ENCODE data around the gene SLC2A14.
"Not testable (repeated sequence)": the region's sequence is repeated elsewhere in the genome, so short reads cannot be mapped to it uniquely, and the experiment has no call there.

SLC2A14 gene

DNA sequence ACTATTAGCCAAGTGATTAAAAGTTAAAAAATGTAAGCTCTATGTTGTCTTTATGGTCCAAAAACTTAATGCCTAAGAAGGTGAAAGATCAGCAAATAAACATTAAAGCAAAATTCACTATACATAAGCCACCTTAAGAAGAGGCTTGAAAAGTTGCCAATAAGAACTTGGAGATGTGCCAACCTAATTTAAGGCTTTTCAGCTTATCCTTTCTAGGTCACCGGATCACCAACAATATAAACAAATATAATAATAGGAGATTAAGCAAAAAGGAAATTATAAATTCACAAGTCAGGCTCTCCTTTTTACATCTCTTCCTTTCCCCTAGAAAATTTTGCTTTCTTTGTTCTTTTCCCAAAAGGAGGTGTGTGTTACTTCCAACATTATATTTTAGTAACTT is 32.4 kb upstream of the SLC2A14 start:
- DNase-seq (ENCODE audit: insufficient read length, low spot score): no peak
- no peak for FAIRE-seq
- TF ChIP-seq POU2F2 (IDR thresholded peaks at IDR 0.05; ENCODE audit: low read depth, low read length): no peak
- no peak for TF ChIP-seq POLR2AphosphoS5 (IDR thresholded peaks at IDR 0.05; ENCODE audit: low read depth, low read length)
- no peak for TF ChIP-seq POLR2A (IDR thresholded peaks at IDR 0.05; ENCODE audit: low read depth, low read length)
- no peak for TF ChIP-seq SPI1 (IDR thresholded peaks at IDR 0.05; ENCODE audit: low read depth, low read length)
- no peak for TF ChIP-seq TAF1 (IDR thresholded peaks at IDR 0.05; ENCODE audit: low read depth, low read length)
- TF ChIP-seq PAX5 (IDR thresholded peaks at IDR 0.05; ENCODE audit: insufficient read depth, low read length, severe bottlenecking): no peak

DNA sequence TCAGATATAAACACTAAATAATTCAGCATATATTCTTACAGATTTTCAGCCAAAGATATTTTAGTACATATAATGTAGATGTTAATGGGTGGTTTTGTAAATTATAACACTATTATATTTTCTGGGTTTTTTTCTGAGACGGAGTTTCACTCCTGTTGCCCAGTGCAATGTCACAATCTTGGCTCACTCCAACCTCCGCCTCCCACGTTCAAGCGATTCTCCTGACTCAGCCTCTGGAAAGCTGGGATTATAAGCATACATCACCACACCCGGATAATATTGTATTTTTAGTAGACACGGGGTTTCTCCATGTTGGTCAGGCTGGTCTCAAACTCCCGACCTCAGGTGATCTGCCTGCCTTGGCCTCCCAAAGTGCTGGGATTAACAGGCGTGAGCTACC is 29.7 kb upstream of the SLC2A14 start:
- FAIRE-seq; DNase-seq (ENCODE audit: insufficient read length, low spot score): not testable (repeated sequence)

DNA sequence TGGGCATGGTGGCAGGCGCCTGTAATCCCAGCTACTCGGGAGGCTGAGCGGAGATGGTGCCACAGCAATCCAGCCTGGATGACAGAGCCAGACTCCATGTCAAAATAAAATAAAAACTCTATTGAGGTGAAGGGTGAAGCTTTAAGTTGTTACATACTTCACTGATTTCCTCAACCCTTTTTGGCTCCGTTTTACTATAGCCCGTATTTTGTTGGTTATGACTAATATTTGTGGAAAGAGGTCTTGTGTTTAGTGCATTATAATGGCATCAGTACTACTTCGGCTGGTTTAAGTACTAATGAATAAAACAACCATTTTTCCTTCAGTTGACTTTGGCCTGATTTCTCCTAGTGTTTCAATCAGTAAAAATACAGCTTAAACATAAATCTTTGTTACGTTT is 27.0 kb upstream of the SLC2A14 start:
- FAIRE-seq (no peak), DNase-seq (ENCODE audit: insufficient read length, low spot score) (no peak)
- TF ChIP-seq POLR2A (IDR thresholded peaks at IDR 0.05; ENCODE audit: low read depth, low read length): no peak
- no peak for TF ChIP-seq PAX5 (IDR thresholded peaks at IDR 0.05; ENCODE audit: insufficient read depth, low read length, severe bottlenecking)
- TF ChIP-seq POU2F2 (IDR thresholded peaks at IDR 0.05; ENCODE audit: low read depth, low read length): no peak
- no peak for TF ChIP-seq TAF1 (IDR thresholded peaks at IDR 0.05; ENCODE audit: low read depth, low read length)

DNA sequence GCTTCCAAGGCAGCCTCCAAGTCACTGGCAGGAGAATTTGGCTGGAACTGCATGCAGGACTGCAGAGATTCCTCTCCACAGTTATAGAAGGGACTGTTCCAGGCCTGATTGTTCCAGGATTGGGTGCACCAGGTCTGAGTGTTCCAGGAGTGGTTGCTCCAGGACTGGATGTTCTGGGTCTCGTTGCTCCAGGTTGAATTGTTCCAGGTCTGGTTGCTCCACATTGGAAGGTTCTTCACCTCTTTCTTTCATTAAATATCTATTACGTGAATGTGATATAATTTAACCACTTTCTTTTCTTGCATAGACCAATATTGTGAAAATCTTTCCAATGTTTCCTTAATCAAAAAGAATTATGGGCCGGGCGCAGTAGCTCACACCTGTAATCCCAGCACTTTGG is 24.0 kb upstream of the SLC2A14 start:
- not testable (repeated sequence) for FAIRE-seq; DNase-seq (ENCODE audit: insufficient read length, low spot score)

DNA sequence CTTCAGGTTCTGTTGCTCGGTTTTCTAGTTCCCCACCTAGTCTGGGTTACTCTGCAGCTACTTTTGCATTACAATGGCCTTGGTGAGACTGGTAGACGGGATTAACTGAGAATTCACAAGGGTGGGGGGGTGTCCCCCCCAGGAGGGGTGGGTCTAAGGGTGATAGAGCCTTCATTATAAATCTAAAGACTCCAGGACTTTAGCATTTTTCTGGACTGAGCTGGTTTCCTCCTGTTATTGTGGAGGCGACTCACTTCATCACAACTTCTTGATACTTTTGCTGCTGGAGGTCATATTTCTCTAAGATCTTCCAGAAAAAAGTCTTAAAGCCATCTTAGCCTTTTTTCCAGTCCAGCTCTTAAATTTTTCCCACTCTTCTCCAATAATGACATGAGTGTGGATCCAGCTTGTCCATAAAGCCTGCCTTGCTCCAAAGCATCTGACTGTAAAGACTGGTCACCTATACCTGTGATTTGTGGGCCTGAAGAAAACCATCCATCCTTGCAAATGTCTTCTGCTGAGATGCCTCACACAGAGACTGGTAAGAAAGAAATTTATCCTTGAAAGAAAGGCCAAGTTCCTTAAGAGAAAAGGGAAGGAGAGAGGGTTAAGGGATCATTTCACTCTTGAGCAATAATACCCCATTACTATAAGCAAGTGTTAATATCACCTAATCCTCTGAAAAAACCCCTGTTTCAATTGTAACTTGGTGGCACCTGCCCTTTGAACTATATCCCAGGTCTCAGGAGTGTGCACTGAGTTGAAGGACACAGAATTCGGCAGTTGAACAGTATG is 19.7 kb upstream of the SLC2A14 start:
- TF ChIP-seq POU2F2 (IDR thresholded peaks at IDR 0.05; ENCODE audit: low read depth, low read length): no peak
- no peak for TF ChIP-seq POLR2AphosphoS5 (IDR thresholded peaks at IDR 0.05; ENCODE audit: low read depth, low read length)
- no peak for TF ChIP-seq POLR2A (IDR thresholded peaks at IDR 0.05; ENCODE audit: low read depth, low read length)
- FAIRE-seq (no peak), DNase-seq (ENCODE audit: insufficient read length, low spot score) (no peak)

DNA sequence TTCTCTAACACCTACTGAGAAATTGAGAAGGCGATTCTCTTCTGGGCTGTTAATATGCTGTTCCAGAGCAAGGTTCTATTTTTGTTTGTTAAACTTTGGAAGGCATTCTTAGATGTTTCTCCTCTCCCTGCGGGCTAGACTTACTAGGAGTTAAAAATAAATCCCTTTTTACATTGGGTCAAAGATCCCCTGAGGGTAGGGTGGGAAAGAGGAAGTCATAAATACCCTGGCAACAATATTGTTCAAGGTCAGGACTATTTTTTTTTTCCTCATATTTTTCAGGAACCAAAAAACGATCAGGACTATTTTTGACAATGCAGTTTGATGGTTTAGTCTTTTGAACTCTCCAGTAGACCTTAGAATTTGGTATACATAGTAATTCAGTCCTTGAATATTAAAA is 12.0 kb upstream of the SLC2A14 start:
- DNase-seq (ENCODE audit: insufficient read length, low spot score) (no peak), FAIRE-seq (no peak)
- no peak for TF ChIP-seq POLR2AphosphoS5 (IDR thresholded peaks at IDR 0.05; ENCODE audit: low read depth, low read length)
- no peak for TF ChIP-seq PAX5 (IDR thresholded peaks at IDR 0.05; ENCODE audit: insufficient read depth, low read length, severe bottlenecking)

DNA sequence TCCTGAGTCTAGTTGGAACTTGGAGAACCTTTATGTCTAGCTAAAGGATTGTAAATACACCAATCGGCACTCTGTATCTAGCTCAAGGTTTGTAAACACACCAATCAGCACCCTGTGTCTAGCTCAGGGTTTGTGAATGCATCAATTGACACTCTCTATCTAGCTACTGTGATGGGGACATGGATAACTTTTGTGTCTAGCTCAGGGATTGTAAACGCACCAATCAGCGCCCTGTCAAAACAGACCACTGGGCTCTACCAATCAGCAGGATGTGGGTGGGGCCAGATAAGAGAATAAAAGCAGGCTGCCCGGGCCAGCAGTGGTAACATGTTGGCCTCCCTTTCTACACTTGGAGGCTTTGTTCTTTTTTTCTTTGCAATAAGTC is 9.0 kb upstream of the SLC2A14 start:
- not testable (repeated sequence) for DNase-seq (ENCODE audit: insufficient read length, low spot score); FAIRE-seq

DNA sequence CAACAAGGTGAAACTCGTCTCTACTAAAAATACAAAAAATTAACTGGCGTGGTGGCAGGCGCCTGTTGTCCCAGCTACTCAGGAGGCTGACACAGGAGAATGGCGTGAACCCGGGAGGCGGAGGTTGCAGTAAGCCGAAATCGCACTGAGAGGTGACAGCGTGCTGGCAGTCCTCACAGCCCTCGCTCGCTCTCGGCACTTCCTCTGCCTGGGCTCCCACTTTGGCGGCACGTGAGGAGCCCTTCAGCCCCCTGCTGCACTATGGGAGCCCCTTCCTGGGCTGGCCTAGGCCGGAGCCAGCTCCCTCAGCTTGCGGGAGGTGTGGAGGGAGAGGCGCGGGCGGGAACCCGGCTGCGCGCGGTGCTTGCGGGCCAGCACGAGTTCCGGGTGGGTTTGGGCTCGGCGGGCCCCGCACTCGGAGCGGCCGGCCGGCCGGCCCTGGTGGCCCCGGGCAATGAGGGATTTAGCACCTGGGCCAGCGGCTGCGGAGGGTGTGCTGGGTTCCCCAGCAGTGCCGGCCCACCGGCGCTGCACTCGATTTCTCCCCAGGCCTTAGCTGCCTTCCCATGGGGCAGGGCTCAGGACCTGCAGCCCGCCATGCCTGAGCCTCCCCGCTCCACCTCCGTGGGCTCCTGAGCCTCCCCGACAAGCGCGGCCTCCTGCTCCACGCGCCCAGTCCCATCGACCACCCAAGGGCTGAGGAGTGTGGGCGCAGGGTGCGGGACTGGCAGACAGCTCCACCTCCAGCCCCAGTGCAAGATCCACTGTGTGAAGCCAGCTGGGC is 8.4 kb upstream of the SLC2A14 start:
- not testable (repeated sequence) for FAIRE-seq; DNase-seq (ENCODE audit: insufficient read length, low spot score)

DNA sequence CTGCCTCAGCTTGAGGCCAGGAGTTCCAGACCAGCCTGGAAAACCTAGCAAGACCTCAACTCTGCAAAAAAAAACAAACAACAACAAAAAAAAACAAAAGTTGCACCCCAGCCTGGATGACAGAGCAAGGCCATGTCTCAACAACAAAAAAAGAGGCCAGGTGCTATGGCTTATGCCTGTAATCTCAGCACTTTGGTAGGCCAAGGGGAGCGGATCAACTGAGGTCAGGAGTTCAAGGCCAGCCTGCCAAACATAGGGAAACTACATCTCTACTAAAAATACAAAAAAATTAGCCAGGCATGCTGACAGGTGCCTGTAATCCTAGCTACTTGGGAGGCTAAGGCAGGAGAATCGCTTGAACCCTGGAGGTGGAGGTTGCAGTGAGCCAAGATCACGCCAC is 6.5 kb upstream of the SLC2A14 start:
- no peak for TF ChIP-seq POLR2A (IDR thresholded peaks at IDR 0.05; ENCODE audit: low read depth, low read length)
- TF ChIP-seq POLR2AphosphoS5 (IDR thresholded peaks at IDR 0.05; ENCODE audit: low read depth, low read length): no peak
- DNase-seq (ENCODE audit: insufficient read length, low spot score) (no peak), FAIRE-seq (no peak)

DNA sequence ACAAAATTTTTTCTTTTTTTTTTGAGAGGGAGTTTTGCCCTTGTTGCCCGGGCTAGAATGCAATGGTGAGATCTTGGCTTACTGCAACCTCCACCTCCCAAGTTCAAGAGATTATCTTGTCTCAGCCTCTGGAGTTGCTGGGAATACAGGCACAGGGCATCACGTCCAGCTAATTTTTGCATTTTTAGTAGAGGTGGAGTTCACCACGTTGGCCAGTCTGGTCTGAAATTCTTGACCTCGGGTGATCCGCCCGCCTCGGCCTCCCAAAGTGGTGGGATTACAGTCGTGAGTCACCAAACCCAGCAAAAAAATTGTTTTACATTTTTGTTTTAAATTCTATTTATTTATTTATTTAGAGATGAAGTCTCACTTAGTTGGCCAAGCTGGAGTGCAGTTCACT is 4.7 kb upstream of the SLC2A14 start:
- DNase-seq (ENCODE audit: insufficient read length, low spot score) (no peak), FAIRE-seq (no peak)
- TF ChIP-seq PAX5 (IDR thresholded peaks at IDR 0.05; ENCODE audit: insufficient read depth, low read length, severe bottlenecking) (no peak), POU2F2 (IDR thresholded peaks at IDR 0.05; ENCODE audit: low read depth, low read length) (no peak), POLR2A (IDR thresholded peaks at IDR 0.05; ENCODE audit: low read depth, low read length) (no peak), TAF1 (IDR thresholded peaks at IDR 0.05; ENCODE audit: low read depth, low read length) (no peak), POLR2AphosphoS5 (IDR thresholded peaks at IDR 0.05; ENCODE audit: low read depth, low read length) (no peak), SPI1 (IDR thresholded peaks at IDR 0.05; ENCODE audit: low read depth, low read length) (no peak)

DNA sequence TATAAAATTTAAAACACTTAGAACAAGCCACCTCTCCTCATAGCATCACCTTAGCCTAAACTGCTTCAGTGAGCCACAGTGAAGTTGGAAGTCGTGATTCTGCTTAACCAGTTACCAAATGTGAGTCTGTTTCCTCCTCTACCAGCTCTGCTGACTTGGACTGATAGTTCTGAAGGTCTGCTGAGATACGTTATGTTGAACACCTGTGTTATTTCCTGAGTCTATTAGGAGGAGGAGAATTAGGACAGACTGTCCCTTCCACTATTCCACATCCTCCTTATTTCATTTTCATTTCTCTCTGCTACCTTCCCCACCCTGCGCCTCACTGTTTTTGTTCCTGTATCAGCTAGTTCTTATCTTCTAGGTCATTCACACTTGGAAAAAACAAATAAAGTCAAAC is 2.4 kb downstream of the SLC2A14 start:
- TF ChIP-seq POU2F2 (IDR thresholded peaks at IDR 0.05; ENCODE audit: low read depth, low read length) (no peak), POLR2A (IDR thresholded peaks at IDR 0.05; ENCODE audit: low read depth, low read length) (no peak), TAF1 (IDR thresholded peaks at IDR 0.05; ENCODE audit: low read depth, low read length) (no peak), PAX5 (IDR thresholded peaks at IDR 0.05; ENCODE audit: insufficient read depth, low read length, severe bottlenecking) (no peak), POLR2AphosphoS5 (IDR thresholded peaks at IDR 0.05; ENCODE audit: low read depth, low read length) (no peak), SPI1 (IDR thresholded peaks at IDR 0.05; ENCODE audit: low read depth, low read length) (no peak)
- FAIRE-seq (no peak), DNase-seq (ENCODE audit: insufficient read length, low spot score) (no peak)
